ENCODE data around the gene WDHD1. TPM values are rescaled to one million over a fixed set of nuclear protein-coding genes. Genes with fewer than 3 reads are reported as not detected.

The WDHD1 gene
- total and polyA plus RNA-seq, 2 experiments from 2014 or later = 6.6 to 9.6 TPM

- Histone ChIP-seq H3K4me2 (ENCODE audit: unreplicated experiment) (no peak overlapping the region), H3K4me3 (no peak overlapping the region), H3K27ac (no peak overlapping the region), H3K27me3 (replicated peaks; ENCODE audit: insufficient read depth) (no peaks in the 10 kb centered on the region), H3F3A (ENCODE audit: insufficient read depth) (0 out of 2 replicates have a peak, but pooled peaks cover 4% of the 10 kb centered on the region), H3K9ac (no peak overlapping the region), H3K4me1 (ENCODE audit: insufficient read depth) (peaks cover 11% of the 10 kb centered on the region), H2AFZ (no peak overlapping the region), H3K9me3 (ENCODE audit: low read depth) (no peaks in the 10 kb centered on the region), H3K36me3 (ENCODE audit: low read depth) (no peaks in the 10 kb centered on the region), H4K20me1 (ENCODE audit: insufficient read depth) (no peaks in the 10 kb centered on the region), H3K79me2 (ENCODE audit: insufficient read depth) (no peaks in the 10 kb centered on the region), H3K9me2 (ENCODE audit: insufficient read depth) (no peaks in the 10 kb centered on the region)
- no peak for TF ChIP-seq EZH2 (IDR thresholded peaks at IDR 0.05; ENCODE audit: insufficient read depth, poor library complexity, severe bottlenecking)
- 88 to 100% methylated on average over 1 of the region's 1 CpG for WGBS, 2 experiments (ENCODE audit: low coverage in 1 of 2, low lambda C conversion rate in 2 of 2, missing lambda C conversion rate in 2 of 2)
- DNase-seq = no peak
- in situ Hi-C loops (cut with MboI) = no loop called here
Measured at GRCh38 chr14:54890788-54891187, 136.1 kb downstream of the WDHD1 start.

GRCh38 chr14:54889919-54890318, 137.0 kb downstream of the WDHD1 start:
- TF ChIP-seq EZH2phosphoT487 (IDR thresholded peaks at IDR 0.05; ENCODE audit: insufficient read depth, low read depth) (no peak), EZH2 (IDR thresholded peaks at IDR 0.05; ENCODE audit: insufficient read depth, poor library complexity, severe bottlenecking) (no peak)
- Histone ChIP-seq H3K4me1 (ENCODE audit: insufficient read depth) (peaks cover 5% of the 10 kb centered on the region), H3K9ac (no peak overlapping the region), H3K79me2 (ENCODE audit: insufficient read depth) (no peaks in the 10 kb centered on the region), H4K20me1 (ENCODE audit: insufficient read depth) (no peaks in the 10 kb centered on the region), H3K9me3 (ENCODE audit: low read depth) (no peaks in the 10 kb centered on the region), H3K27ac (no peak overlapping the region), H3F3A (ENCODE audit: insufficient read depth) (0 out of 2 replicates have a peak, but pooled peaks cover 4% of the 10 kb centered on the region), H2AFZ (no peak overlapping the region), H3K4me2 (ENCODE audit: unreplicated experiment) (no peak overlapping the region), H3K27me3 (replicated peaks; ENCODE audit: insufficient read depth) (no peaks in the 10 kb centered on the region), H3K4me3 (no peak overlapping the region), H3K9me2 (ENCODE audit: insufficient read depth) (no peaks in the 10 kb centered on the region), H3K36me3 (ENCODE audit: low read depth) (no peaks in the 10 kb centered on the region)
- 96% methylated on average over 8 of the region's 8 CpGs for WGBS, 2 experiments (ENCODE audit: low coverage in 1 of 2, low lambda C conversion rate in 2 of 2, missing lambda C conversion rate in 2 of 2)
- no peak for DNase-seq
- in situ Hi-C loops (cut with MboI) = no loop called here

Other genes starting within 250 kb of the WDHD1 start
- gene GCH1, start 124.3 kb downstream of the WDHD1 start, total RNA-seq (2014; rRNA removed; shearing (Covaris generic)) = 3.9 and 7.3 TPM in 2 replicates
- 3.1 and 4.2 TPM in 2 replicates for gene GCH1, start 124.3 kb downstream of the WDHD1 start, polyA plus RNA-seq (2016; fragmentation: Nextera tagmentation; extraction: Ambion mirVana)
- 15.7 TPM in 2 replicates for gene SOCS4, start 137 bp upstream of the WDHD1 start, total RNA-seq (2014; rRNA removed; shearing (Covaris generic))
- 7.4 and 7.7 TPM in 2 replicates for gene SOCS4, start 137 bp upstream of the WDHD1 start, polyA plus RNA-seq (2016; fragmentation: Nextera tagmentation; extraction: Ambion mirVana)
- gene MAPK1IP1L, start 24.5 kb upstream of the WDHD1 start, total RNA-seq (2014; rRNA removed; shearing (Covaris generic)) = 79.4 and 92.6 TPM in 2 replicates
- gene MAPK1IP1L, start 24.5 kb upstream of the WDHD1 start, polyA plus RNA-seq (2016; fragmentation: Nextera tagmentation; extraction: Ambion mirVana) = 89.0 and 92.5 TPM in 2 replicates
- 297 and 363 TPM in 2 replicates for gene LGALS3, start 102.2 kb upstream of the WDHD1 start, total RNA-seq (2014; rRNA removed; shearing (Covaris generic))
- 541 and 553 TPM in 2 replicates for gene LGALS3, start 102.2 kb upstream of the WDHD1 start, polyA plus RNA-seq (2016; fragmentation: Nextera tagmentation; extraction: Ambion mirVana)
- gene DLGAP5, start 164.5 kb upstream of the WDHD1 start, total RNA-seq (2014; rRNA removed; shearing (Covaris generic)) = 11.0 and 13.5 TPM in 2 replicates
- gene DLGAP5, start 164.5 kb upstream of the WDHD1 start, polyA plus RNA-seq (2016; fragmentation: Nextera tagmentation; extraction: Ambion mirVana) = 15.5 and 17.8 TPM in 2 replicates
- gene FBXO34, start 244.3 kb upstream of the WDHD1 start, total RNA-seq (2014; rRNA removed; shearing (Covaris generic)) = 8.9 and 10.5 TPM in 2 replicates
- 10.2 and 10.9 TPM in 2 replicates for gene FBXO34, start 244.3 kb upstream of the WDHD1 start, polyA plus RNA-seq (2016; fragmentation: Nextera tagmentation; extraction: Ambion mirVana)

Measured in GM23248 (cell line).